HG03108 (cell line): ENCODE measurements around the gene CLCN2.
"Not testable (repeated sequence)": the region's sequence is repeated elsewhere in the genome, so short reads cannot be mapped to it uniquely, and the experiment has no call there.

ENCODE experiments used
- ATAC-seq: cut with Tn5 transposase; IDR thresholded peaks from one replicate; pipeline ENCODE4 v1.9.1; 2021; ENCODE audit warnings: moderate library complexity; ENCODE audit not compliant: unreplicated experiment

CLCN2 gene

DNA sequence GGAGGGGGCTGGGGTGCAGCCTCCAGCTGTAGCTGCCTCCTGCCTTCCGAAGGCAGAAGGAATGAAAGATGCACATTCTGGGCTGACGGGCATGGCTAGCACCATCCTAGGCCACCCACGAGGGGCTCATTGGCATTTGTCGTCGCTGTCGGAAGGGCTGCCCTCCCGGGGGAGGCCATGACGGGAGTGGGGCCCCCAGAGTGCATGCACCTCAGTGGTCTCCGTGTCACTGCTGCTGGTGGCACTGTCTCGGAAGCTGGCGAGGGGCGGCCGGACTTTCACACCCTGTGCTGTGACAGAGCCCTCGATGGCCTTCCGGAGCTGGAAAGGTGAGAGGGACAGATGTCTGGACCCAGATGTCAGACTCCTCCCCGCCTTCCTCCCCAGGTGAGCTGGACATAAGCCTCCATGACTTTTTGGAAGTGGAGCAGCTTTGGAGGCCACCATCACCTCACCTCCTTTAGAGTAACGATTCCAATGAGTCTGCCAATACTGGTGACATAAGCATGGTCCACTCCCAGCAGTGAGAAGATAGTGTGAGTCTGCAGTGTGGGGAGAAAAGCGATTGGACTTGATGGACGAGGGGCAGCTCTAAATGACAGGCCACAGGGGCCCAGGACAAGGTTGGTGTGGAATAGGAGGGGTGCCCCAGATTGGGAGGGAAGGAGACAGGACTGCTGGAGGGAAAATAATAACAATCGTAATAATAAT lies 14.8 kb downstream of the CLCN2 start:
- no peak for ATAC-seq

DNA sequence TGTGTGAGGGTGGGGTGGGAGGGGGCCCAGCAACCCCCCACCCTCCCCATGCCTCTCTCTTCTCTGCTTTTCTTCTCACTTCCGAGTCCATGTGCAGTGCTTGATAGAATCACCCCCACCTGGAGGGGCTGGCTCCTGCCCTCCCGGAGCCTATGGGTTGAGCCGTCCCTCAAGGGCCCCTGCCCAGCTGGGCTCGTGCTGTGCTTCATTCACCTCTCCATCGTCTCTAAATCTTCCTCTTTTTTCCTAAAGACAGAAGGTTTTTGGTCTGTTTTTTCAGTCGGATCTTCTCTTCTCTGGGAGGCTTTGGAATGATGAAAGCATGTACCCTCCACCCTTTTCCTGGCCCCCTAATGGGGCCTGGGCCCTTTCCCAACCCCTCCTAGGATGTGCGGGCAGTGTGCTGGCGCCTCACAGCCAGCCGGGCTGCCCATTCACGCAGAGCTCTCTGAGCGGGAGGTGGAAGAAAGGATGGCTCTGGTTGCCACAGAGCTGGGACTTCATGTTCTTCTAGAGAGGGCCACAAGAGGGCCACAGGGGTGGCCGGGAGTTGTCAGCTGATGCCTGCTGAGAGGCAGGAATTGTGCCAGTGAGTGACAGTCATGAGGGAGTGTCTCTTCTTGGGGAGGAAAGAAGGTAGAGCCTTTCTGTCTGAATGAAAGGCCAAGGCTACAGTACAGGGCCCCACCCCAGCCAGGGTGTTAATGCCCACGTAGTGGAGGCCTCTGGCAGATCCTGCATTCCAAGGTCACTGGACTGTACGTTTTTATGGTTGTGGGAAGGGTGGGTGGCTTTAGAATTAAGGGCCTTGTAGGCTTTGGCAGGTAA lies 15.9 kb downstream of the CLCN2 start:
- ATAC-seq, result no peak

DNA sequence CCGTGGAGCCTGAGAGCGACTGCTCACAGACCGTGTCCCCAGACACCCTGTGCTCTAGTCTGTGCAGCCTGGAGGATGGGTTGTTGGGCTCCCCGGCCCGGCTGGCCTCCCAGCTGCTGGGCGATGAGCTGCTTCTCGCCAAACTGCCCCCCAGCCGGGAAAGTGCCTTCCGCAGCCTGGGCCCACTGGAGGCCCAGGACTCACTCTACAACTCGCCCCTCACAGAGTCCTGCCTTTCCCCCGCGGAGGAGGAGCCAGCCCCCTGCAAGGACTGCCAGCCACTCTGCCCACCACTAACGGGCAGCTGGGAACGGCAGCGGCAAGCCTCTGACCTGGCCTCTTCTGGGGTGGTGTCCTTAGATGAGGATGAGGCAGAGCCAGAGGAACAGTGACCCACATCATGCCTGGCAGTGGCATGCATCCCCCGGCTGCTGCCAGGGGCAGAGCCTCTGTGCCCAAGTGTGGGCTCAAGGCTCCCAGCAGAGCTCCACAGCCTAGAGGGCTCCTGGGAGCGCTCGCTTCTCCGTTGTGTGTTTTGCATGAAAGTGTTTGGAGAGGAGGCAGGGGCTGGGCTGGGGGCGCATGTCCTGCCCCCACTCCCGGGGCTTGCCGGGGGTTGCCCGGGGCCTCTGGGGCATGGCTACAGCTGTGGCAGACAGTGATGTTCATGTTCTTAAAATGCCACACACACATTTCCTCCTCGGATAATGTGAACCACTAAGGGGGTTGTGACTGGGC lies 16.7 kb downstream of the CLCN2 start:
- ATAC-seq, result no peak

DNA sequence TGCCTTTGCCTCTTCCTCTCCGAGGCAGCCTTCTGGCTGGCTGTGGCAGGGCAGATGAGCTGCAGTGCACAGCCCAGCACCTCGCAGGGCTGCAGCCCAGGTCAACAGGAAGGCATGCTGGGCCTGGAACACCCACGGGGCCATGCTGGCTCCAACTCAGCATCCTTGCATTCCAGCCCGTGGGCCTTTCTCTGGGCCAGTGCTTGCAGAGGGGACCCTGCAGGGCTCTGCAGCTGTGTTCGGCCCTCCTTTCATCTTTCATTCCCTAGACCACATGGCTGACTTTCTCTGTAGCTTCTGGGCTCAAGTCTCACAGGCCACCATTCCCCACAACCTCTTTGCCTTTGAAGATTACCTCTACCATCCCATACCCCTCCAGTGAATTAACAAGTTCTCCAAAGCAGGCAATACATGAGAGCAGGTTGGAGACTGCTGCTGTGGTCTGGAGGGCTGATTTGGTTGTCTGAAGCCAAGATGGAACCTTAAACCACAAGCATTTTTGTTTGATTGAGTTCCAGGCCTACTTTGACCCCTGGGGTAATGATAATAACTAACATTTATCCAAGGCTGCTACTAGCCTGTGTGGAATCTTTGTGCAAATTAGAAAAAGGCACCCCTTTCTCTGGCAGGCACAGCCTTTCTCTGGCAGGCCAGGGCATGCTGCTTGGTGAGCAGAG lies 18.1 kb downstream of the CLCN2 start:
- no peak for ATAC-seq

DNA sequence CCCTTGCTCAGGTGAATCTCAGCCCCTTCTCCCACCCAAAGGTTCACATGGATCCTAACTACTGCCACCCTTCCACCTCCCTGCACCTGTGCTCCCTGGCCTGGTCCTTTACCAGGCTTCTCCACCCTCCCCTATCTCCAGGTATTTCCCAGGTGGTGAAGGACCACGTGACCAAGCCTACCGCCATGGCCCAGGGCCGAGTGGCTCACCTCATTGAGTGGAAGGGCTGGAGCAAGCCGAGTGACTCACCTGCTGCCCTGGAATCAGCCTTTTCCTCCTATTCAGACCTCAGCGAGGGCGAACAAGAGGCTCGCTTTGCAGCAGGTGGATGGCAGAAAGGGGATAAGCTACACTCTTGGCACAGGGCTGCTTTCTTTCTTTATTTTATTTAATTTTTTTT lies 19.5 kb downstream of the CLCN2 start:
- ATAC-seq, result no peak

DNA sequence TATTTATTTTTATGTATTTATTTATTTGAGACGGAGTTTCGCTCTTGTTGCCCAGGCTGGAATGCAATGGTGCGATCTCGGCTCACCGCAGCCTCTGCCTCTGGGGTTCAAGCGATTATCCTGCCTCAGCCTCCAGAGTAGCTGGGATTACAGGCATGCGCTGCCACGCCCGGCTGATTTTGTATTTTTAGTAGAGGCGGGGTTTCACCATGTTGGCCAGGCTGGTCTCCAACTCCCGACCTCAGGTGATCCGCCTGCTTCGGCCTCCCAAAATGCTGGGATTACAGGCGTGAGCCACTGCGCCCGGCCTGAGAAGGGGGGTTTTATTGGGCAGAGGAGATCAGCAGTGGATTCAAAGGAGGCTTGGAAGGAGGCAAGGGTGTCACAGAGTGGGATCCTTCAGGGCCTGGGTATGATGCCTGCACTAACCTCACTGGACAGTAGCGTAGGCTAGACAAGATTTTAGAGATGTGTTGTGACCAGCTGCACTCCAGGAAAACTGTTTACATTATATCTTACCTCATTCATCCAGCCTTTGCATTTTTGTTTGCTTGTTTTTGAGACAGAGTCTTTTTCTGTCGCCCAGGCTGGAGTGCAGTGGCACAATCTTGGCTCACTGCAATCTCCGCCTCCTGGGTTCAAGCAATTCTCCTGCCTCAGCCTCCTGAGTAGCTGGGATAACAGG lies 21.8 kb downstream of the CLCN2 start:
- ATAC-seq, result not testable (repeated sequence)

DNA sequence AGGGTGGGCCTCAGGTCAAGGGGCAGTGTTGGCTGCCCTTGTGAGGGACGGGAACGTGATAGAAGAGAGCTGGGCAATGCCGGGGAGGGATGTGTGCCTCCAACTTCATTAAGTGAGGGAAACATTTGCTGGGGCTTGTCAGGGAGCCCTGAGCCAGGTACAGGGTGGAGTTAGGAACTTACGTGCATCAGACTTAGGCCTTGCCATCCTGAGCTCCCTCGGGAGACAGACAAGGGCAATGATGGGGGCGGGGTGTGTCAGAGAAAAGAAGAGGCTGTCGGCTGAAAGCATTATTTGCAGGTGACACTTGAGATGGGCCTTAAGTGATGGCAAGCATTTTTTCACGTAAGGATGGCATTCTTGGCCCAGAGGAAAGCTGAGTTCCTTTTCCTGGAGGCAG lies 22.4 kb downstream of the CLCN2 start:
- no peak for ATAC-seq

DNA sequence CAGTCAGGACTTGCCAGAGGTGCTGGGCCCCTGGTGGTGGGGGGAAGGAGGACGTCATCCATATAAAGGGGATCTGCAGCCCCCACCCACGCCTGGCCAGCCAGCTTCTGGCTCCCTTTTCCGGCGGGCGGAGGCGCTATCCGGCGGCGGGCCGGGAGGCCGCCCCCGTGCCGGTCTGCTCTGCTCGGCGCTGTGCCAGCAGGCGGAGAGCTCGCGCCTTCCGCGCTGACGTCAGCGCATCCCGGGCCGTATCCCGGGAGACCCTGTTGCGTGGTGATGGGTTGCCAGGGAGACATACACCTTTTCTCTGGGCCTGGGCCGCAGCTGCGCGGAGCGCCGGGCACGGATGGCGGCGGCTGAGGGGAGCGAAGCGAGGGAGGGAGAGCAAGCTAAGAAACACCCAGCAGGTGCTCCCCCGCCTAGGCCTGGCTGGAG lies 22.9 kb downstream of the CLCN2 start:
- ATAC-seq, result no peak

DNA sequence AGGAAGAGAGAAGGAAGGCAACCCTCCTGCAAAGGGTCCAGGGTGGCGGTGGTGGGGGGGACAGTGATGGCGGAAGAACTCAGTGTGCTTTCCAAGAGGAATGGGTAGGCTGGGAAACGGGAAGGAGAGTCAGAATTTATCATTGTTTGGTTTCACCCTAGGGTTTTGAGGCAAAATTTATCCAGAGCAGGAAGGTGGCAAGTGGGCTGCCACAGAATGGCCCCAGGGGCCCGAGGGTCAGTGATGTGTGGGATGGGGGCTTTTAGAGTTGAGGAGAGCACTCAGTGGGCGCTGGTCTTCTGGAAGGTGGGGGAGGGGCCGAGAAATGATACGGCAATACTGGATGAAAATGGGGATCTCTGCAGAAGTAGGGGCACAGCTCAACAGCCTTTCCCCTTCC lies 23.4 kb downstream of the CLCN2 start:
- no peak for ATAC-seq

DNA sequence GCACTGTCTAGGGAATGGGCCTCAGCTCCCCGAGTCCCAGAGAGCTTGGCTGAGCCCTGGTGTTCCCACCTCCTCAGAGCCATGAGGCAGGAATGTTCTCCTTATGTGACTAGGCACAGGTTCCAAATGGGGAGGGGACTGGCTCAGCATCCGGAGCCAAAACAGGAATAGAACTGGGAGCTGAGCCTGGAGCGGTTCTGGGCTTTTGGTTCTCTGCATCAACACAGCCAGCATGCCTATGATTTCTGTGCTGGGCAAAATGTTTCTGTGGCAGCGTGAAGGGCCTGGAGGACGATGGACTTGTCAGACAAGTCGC lies 24.0 kb downstream of the CLCN2 start, which contains the start of gene FAM131A:
FAM131A (plus strand) TSS at position 202 of the 316 bp plus-strand sequence; CDS start at position 233, 31 bp downstream.
- no peak for ATAC-seq

DNA sequence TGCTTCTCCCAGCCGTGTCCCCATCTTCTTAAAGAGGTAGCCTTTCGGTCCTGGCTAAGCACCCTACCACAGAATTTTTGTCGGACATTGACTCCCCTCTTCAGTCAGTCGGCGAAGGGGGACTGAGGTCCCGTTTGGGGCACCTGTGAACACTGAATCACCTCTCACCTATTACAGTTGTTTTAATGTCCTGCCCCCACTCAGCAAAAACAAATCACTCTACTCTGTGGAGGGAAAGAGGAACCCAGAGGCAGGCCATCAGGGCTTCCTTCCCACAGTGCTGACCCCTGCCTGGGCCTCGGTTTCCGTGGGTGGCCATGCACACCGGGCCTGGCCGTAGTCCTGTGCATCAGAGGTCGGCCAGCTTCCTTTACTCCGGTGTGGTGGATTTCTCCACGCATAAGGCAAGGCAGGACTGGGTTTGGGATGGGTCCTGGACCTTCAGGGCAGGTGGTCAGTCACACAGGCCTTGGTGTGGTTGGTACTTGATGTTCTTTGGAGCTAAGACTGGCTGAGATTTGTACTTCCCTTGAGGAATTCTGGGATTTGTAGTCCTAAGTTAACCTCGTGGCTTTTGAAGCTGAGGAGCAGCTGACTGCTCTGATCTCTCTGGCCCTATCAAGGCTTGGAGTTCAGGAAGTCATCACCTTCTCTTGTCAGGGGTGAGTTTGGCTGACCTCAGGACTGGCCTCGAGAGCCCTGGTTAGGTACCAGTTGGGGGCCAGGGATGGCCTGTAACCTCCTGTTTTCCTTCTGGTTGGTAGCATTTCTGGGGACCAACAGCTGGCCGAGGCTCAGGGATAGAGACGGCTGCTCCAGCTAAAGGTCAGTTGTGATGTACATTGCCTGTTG lies 24.6 kb downstream of the CLCN2 start:
- no peak for ATAC-seq

DNA sequence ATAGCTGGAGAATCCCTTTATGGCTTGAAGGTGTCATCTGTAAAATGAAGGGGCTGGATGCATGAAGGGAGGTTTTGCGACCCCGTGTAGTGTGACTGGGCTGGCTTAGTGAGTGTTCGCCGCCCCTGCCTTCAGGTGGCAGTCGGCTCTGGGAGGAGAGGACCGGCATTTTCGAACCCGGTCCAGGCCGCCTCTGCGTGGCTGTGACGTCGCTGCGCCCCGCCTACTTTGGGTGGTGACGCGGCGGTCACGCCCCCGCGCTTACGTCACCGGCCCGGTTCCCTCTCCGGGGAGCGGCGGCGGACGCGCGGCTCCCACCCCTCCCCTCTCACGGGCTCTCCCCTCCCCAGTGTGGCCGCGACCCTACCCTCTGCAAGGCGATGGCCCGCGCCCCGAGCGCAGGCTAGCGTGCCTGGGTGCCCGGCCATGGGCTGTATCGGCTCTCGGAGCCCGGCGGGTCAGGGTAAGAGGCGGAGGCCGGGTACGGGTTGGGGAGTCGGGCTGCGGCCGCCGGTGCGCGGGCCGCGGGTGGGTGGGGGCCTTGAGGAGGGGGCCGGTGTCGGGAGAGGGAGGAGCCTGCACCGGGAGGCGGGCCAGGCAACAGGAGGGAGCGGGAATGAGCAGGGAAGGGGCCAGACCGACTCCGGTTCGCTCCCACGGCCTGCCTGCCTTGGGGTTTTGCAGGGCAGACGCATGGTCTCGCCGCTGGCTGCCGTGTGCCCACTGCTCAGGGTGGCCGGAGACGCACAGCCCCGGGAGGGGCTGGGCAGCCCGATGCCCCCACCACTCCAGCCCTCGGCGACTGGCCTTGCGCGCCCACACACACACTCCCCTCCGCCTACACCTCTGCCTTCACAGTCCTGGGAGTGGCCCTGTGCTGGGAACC lies 25.5 kb downstream of the CLCN2 start:
- peak; percentile 71 for ATAC-seq

DNA sequence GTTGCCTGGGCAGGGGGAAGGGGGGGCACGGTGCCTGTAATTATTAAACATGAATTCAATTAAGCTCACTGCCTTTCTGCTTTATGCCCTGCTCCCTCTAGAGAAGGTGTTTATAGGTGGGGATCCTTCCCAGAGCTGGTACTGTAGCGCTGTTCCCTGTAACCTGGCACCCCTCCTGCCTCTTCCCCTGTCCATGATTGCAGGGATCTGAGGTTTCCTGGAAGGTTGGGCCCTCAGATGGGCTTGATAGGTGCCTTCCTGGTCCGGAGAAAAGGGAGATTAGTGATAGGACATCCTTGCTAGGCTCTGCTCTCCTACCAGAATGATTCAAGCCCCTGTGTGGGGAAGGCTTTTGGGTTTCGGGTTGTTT lies 26.1 kb downstream of the CLCN2 start:
- ATAC-seq, result peak; percentile 5

DNA sequence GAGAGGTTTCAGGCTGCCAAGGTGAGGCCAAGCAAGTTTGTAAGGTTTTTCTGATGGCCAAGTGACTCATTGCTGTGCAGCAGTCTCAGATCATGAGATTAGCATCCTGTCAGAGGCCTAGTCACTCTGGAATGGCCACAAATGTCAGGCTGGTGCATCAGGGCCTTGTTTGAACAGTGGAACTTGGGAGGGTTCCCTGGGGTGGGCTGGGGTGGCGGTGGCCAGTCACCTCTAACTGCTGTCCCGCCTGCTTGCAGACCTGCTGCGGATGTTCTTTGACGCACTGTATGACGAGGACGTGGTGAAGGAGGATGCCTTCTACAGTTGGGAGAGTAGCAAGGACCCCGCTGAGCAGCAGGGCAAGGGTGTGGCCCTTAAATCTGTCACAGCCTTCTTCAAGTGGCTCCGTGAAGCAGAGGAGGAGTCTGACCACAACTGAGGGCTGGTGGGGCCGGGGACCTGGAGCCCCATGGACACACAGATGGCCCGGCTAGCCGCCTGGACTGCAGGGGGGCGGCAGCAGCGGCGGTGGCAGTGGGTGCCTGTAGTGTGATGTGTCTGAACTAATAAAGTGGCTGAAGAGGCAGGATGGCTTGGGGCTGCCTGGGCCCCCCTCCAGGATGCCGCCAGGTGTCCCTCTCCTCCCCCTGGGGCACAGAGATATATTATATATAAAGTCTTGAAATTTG lies 26.8 kb downstream of the CLCN2 start:
- no peak for ATAC-seq

DNA sequence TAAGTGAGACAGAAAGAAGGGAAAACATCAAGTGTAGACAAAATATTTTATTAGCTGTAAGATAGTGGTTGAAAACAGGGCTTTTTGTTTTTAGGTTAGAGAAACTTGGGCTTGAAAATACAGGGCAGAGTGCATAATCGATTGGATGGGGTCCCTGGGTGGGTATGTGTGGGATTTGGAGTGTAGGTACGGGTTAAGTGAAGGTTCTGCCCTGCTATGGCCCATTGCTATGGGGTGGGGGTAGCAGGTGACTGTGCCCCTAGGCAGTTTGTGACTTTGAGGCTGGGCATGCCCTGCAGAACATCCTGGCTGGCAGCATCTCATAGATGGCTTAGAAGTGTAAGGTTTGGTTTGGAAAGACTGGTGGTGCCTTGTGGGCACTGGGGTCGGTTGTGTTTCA lies 27.7 kb downstream of the CLCN2 start:
- no peak for ATAC-seq

DNA sequence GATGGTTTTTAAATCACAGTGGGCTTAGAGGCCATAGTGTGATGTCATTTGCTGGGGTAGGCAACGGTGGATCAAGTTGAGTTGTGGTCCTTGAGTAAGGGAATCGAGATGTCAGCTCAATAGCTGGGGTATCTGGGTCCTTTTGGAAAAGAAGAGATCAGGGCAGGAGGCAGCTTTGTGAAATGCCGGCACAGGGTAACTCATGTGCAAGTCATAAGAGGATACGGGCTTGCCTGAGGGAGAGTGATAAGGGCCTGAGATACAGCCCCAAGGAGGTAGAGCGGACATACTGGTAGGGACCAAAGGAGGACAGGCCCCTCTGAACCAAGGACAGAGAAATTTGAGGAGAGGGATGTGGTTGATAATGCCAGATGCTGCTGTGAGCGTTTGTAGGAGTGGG lies 28.2 kb downstream of the CLCN2 start:
- no peak for ATAC-seq

DNA sequence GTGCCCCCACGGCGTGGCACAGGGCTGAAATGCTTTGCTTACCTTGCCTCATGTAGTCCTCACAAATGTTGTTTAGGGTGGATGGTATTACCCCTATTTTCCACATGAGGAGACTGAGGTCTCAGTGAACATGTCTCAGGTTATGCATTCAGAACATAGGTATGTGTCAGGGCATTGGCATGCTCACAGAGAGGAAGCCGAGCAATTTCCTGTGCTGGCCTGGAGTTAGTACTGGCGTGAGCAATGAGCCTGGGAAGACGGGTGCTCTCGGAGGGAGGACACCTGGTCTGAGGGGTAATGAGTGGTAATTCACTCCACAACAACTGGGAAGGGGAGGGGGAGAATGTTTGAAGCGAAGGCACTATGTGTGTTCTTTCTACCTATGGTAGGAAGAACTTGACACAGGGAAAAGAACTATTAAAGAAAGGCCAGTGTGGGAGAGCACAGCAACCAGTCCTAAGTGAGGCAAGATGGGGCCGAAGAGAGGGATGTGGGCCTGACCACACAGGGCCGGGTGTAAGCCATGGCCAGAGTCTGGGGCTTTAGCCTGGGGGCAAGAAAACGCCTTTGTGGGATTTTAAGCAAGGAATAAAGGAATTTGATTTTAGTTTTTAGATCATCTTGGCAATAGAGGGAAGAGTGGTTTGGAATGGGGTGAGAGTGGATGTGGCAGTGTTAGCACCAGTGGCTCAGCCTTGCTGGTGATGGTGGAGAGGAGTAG lies 28.9 kb downstream of the CLCN2 start:
- ATAC-seq, result no peak

DNA sequence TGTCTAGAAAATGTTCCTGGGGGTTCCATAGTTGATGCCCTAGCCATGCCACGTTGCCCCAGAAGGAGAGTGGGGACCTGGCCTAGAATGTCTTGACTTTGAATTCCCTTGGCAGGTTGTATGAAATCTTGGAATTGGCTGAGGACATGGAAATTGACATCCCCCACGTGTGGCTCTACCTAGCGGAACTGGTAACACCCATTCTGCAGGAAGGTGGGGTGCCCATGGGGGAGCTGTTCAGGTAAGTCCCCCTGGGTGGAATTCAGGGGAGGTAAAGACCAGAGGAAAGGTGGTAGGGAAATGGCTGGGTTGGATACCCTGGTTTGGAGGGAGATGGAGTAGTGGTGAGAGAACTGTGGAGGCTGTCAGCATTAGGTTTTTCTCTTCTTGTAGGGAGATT lies 32.9 kb downstream of the CLCN2 start:
- no peak for ATAC-seq
